Measurements from ENCODE around the gene REXO4. TPM values are rescaled to one million over a fixed set of nuclear protein-coding genes. Genes with fewer than 3 reads are reported as not detected.

REXO4 gene
- total and polyA plus RNA-seq, 2 donors (not counting 1 experiment from before 2014, with no cell fraction given): 16.6 to 21.1 TPM

DNA sequence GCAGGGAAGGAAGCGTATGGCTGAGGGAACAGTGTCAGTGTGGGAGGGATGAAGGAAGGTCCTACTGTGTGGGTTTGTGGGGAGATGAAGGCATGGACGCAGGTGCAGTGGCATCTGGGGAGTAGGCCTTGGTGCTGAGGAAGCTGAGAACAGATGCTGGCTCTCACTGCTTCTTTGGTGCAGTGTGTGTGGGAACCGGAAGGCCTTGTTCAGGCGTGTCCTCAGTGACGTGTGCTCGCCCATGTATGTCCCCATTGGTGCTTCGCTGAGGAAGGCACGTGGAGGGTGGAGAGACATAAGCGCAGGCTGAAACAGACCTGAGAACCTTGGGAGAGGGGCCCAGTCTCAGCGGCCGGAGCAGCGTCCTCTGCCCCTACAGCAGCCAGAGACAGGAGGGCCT, 23.1 kb upstream of the REXO4 start:
- TF ChIP-seq EZH2 (IDR thresholded peaks at IDR 0.05; ENCODE audit: low read length, missing control alignments): no peak
- TF ChIP-seq, protein P1, sequence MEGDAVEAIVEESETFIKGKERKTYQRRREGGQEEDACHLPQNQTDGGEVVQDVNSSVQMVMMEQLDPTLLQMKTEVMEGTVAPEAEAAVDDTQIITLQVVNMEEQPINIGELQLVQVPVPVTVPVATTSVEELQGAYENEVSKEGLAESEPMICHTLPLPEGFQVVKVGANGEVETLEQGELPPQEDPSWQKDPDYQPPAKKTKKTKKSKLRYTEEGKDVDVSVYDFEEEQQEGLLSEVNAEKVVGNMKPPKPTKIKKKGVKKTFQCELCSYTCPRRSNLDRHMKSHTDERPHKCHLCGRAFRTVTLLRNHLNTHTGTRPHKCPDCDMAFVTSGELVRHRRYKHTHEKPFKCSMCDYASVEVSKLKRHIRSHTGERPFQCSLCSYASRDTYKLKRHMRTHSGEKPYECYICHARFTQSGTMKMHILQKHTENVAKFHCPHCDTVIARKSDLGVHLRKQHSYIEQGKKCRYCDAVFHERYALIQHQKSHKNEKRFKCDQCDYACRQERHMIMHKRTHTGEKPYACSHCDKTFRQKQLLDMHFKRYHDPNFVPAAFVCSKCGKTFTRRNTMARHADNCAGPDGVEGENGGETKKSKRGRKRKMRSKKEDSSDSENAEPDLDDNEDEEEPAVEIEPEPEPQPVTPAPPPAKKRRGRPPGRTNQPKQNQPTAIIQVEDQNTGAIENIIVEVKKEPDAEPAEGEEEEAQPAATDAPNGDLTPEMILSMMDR (conservative IDR thresholded peaks at IDR 0.05 in 1 of 2, IDR thresholded peaks at IDR 0.05 in 1 of 2; ENCODE audit: low read depth in 1 of 2, low read length in 2 of 2): no peak
- no peak overlapping the region for H3K4me2 ChIP-seq (ENCODE audit: extremely low read depth, insufficient read depth, low read length)
- H4K20me1 ChIP-seq (ENCODE audit: control insufficient read depth, extremely low read depth, insufficient read depth, low read length): no peaks in the 10 kb centered on the region
- H3K4me1 ChIP-seq (ENCODE audit: control insufficient read depth, extremely low read depth, insufficient read depth, low read length): no peaks in the 10 kb centered on the region
- no peak for DNase-seq (ENCODE audit: low read depth in 2 of 2)
- no peaks in the 10 kb centered on the region for H3K9me3 ChIP-seq (ENCODE audit: control insufficient read depth, insufficient read depth, low read depth, low read length)
- no peak overlapping the region for H3K27ac ChIP-seq (ENCODE audit: insufficient read depth, low read length)
- no peak overlapping the region for H3K4me3 ChIP-seq (replicated peaks in 1 of 4; ENCODE audit: control extremely low read depth in 1 of 4, insufficient read depth in 1 of 4, low read depth in 3 of 4, low read length in 4 of 4)
- no peak overlapping the region for H3K9ac ChIP-seq (ENCODE audit: insufficient read depth, low read length)
- H3K79me2 ChIP-seq (ENCODE audit: control insufficient read depth, insufficient read depth, low read length): no peaks in the 10 kb centered on the region
- H2AFZ ChIP-seq (ENCODE audit: low read length): no peak overlapping the region
- no peaks in the 10 kb centered on the region for H3K36me3 ChIP-seq (ENCODE audit: control insufficient read depth, insufficient read depth, low read length)
- no peaks in the 10 kb centered on the region for H3K27me3 ChIP-seq (ENCODE audit: control insufficient read depth, insufficient read depth, low read length)

DNA sequence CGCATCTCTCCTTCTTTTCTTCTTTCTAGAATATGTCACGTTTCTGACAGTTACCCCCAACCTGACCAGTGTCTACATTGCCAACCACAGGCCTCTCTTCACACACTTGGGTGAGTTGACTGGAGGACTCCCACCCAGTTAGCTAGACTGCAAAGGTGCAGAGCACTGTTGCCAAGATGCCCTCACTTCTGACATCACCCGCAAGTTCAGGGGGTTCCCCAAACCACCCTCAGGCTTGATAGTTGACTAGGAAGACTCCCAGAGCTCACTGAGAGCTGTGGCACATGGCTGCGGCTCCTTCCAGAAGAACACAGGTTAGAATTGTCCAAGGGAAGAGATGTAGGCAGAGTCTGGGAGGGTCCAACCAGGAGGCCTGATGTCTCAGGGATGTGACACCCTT, 21.5 kb upstream of the REXO4 start:
- Histone ChIP-seq H4K20me1 (ENCODE audit: control insufficient read depth, extremely low read depth, insufficient read depth, low read length) (no peaks in the 10 kb centered on the region), H3K4me1 (ENCODE audit: control insufficient read depth, extremely low read depth, insufficient read depth, low read length) (no peaks in the 10 kb centered on the region), H3K27ac (ENCODE audit: insufficient read depth, low read length) (no peak overlapping the region), H3K9ac (ENCODE audit: insufficient read depth, low read length) (no peak overlapping the region), H3K9me3 (ENCODE audit: control insufficient read depth, insufficient read depth, low read depth, low read length) (no peaks in the 10 kb centered on the region), H3K4me3 (replicated peaks in 1 of 4; ENCODE audit: control extremely low read depth in 1 of 4, insufficient read depth in 1 of 4, low read depth in 3 of 4, low read length in 4 of 4) (no peak overlapping the region), H3K79me2 (ENCODE audit: control insufficient read depth, insufficient read depth, low read length) (no peaks in the 10 kb centered on the region), H3K4me2 (ENCODE audit: extremely low read depth, insufficient read depth, low read length) (no peak overlapping the region), H2AFZ (ENCODE audit: low read length) (no peak overlapping the region), H3K27me3 (ENCODE audit: control insufficient read depth, insufficient read depth, low read length) (no peaks in the 10 kb centered on the region), H3K36me3 (ENCODE audit: control insufficient read depth, insufficient read depth, low read length) (no peaks in the 10 kb centered on the region)
- DNase-seq (ENCODE audit: low read depth in 2 of 2): no peak
- TF ChIP-seq EZH2 (IDR thresholded peaks at IDR 0.05; ENCODE audit: low read length, missing control alignments): no peak
- TF ChIP-seq, protein P1 (conservative IDR thresholded peaks at IDR 0.05 in 1 of 2, IDR thresholded peaks at IDR 0.05 in 1 of 2; ENCODE audit: low read depth in 1 of 2, low read length in 2 of 2): no peak

DNA sequence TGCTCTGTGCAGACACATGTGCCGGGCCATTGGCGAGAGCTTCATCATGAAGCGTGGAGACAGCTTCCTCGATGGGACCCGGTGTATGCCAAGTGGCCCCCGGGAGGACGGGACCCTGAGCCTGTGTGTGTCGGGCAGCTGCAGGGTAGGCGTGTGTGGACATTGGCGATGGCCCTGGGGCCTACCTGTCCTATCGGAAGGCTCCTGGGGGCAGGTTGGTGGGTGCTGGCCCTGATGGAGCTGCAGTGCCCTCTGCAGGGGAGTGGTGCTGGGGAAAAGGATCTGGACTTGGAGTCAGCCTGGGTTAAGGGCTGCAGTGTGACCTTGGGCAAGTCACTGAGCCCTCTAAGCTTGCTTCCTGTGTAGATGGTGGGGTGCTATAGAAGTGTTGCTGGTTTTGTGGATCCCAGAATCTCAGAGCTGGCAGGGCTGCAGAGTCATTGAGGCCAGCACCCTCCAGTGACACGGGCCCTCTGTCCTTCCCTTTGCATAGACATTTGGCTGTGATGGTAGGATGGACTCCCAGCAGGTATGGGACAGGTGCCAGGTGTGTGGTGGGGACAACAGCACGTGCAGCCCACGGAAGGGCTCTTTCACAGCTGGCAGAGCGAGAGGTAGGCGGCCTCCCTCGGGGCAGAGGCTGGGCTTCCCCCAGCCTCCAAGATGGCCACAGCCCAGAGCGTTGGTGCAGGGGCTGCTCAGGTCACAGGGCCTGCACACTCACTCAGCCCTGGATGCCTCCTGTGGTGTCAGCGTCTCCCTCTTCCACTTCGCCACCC, 20.1 kb upstream of the REXO4 start:
- no peak for DNase-seq (ENCODE audit: low read depth in 2 of 2)
- Histone ChIP-seq H3K27me3 (ENCODE audit: control insufficient read depth, insufficient read depth, low read length) (no peaks in the 10 kb centered on the region), H3K27ac (ENCODE audit: insufficient read depth, low read length) (no peak overlapping the region), H4K20me1 (ENCODE audit: control insufficient read depth, extremely low read depth, insufficient read depth, low read length) (no peaks in the 10 kb centered on the region), H2AFZ (ENCODE audit: low read length) (no peak overlapping the region), H3K9me3 (ENCODE audit: control insufficient read depth, insufficient read depth, low read depth, low read length) (no peaks in the 10 kb centered on the region), H3K4me3 (replicated peaks in 1 of 4; ENCODE audit: control extremely low read depth in 1 of 4, insufficient read depth in 1 of 4, low read depth in 3 of 4, low read length in 4 of 4) (no peak overlapping the region), H3K79me2 (ENCODE audit: control insufficient read depth, insufficient read depth, low read length) (no peaks in the 10 kb centered on the region), H3K4me1 (ENCODE audit: control insufficient read depth, extremely low read depth, insufficient read depth, low read length) (no peaks in the 10 kb centered on the region), H3K9ac (ENCODE audit: insufficient read depth, low read length) (peak overlapping the region; percentile 30), H3K36me3 (ENCODE audit: control insufficient read depth, insufficient read depth, low read length) (no peaks in the 10 kb centered on the region), H3K4me2 (ENCODE audit: extremely low read depth, insufficient read depth, low read length) (no peak overlapping the region)
- TF ChIP-seq, protein P1 (conservative IDR thresholded peaks at IDR 0.05 in 1 of 2, IDR thresholded peaks at IDR 0.05 in 1 of 2; ENCODE audit: low read depth in 1 of 2, low read length in 2 of 2): peak in 1 of 2 donors; percentile 23
- TF ChIP-seq EZH2 (IDR thresholded peaks at IDR 0.05; ENCODE audit: low read length, missing control alignments): no peak
